ENCODE data around the gene GADD45B.

- TF ChIP-seq POLR2A (IDR thresholded peaks at IDR 0.05), result no peak
- TF ChIP-seq, protein P1, sequence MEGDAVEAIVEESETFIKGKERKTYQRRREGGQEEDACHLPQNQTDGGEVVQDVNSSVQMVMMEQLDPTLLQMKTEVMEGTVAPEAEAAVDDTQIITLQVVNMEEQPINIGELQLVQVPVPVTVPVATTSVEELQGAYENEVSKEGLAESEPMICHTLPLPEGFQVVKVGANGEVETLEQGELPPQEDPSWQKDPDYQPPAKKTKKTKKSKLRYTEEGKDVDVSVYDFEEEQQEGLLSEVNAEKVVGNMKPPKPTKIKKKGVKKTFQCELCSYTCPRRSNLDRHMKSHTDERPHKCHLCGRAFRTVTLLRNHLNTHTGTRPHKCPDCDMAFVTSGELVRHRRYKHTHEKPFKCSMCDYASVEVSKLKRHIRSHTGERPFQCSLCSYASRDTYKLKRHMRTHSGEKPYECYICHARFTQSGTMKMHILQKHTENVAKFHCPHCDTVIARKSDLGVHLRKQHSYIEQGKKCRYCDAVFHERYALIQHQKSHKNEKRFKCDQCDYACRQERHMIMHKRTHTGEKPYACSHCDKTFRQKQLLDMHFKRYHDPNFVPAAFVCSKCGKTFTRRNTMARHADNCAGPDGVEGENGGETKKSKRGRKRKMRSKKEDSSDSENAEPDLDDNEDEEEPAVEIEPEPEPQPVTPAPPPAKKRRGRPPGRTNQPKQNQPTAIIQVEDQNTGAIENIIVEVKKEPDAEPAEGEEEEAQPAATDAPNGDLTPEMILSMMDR (IDR thresholded peaks at IDR 0.05), result no peak
These were observed 40.8 kb downstream of the GADD45B start for GRCh38 chr19:2516727-2517126.

Data from breast epithelium (tissue), 3 donors.